Calu3 (cell line): Measurements from ENCODE around the gene DPP6. TPM values are rescaled to one million over a fixed set of nuclear protein-coding genes. Genes with fewer than 3 reads are reported as not detected.
"Not testable (repeated sequence)": the region's sequence is repeated elsewhere in the genome, so short reads cannot be mapped to it uniquely, and the experiment has no call there.

Source experiments
- BruUV-seq: library from RNA; stranded (reverse); fragments of 400-500 nt; replicated peaks from 2 replicates; lab custom pipeline; 2021; lab: Mats Ljungman, UMichigan
- CTCF ChIA-PET: fragments of 300-600 bp; sonication (Branson Sonifier 250); formaldehyde crosslinking; loops from one replicate; lab custom pipeline; 2022; ENCODE audit warnings: antibody characterized with exemption; lab: Charles Lee
- DNase-seq: peaks from one replicate; pipeline ENCODE4 v3.0.0; 2022
- H3K27ac Mint-ChIP-seq: one replicate; pipeline ENCODE4 v1.8.0; 2022; ENCODE audit warnings: mixed read lengths; ENCODE audit not compliant: unreplicated experiment
- H3K27me3 Mint-ChIP-seq: one replicate; pipeline ENCODE4 v1.8.0; 2022; ENCODE audit warnings: mixed read lengths; ENCODE audit not compliant: unreplicated experiment
- H3K36me3 Mint-ChIP-seq: one replicate; pipeline ENCODE4 v1.8.0; 2022; ENCODE audit warnings: mild to moderate bottlenecking, moderate library complexity, mixed read lengths; ENCODE audit not compliant: insufficient read depth, unreplicated experiment
- H3K4me1 Mint-ChIP-seq: one replicate; pipeline ENCODE4 v1.8.0; 2022; ENCODE audit warnings: mild to moderate bottlenecking, low read depth, mixed read lengths; ENCODE audit not compliant: unreplicated experiment
- H3K4me3 Mint-ChIP-seq: one replicate; pipeline ENCODE4 v1.8.0; 2022; ENCODE audit warnings: mild to moderate bottlenecking, low read depth, moderate library complexity, mixed read lengths; ENCODE audit not compliant: unreplicated experiment
- H3K9me3 Mint-ChIP-seq: one replicate; pipeline ENCODE4 v1.8.0; 2022; ENCODE audit warnings: low read depth, mixed read lengths; ENCODE audit not compliant: unreplicated experiment
- intact Hi-C: fragments of 100-400 bp; cut with micrococcal nuclease; formaldehyde crosslinking; loops from one replicate; pipeline ENCODE4 v1.10.0; 2022; ENCODE audit not compliant: unreplicated experiment
- total RNA-seq: library from RNA; stranded (reverse); gene quantifications from 2 replicates; pipeline ENCODE4 v1.2.3, GENCODE V29; 2022

DPP6 gene
- total RNA-seq, 1 experiment from 2014 or later, result not detected

DNA sequence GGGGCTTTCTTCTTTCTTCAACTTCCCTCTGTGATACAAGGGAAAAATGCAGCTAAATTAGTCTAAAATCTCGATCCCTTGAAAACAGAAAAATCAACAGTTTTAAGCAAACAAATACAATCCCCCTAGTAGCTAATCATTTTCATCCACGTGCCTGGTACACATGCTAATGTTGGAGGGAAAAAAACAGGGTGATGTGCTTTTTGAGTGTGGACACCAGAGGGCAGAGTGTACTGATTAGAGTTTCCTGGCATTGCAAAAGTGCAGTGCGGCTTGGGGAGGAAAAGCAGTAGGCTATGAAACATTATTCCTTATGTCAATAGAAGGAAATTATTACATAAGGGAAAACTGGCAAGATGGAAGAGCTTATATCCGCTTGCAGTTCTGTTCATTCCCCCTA is 19.6 kb downstream of the DPP6 start:
- intact Hi-C loops, CTCF ChIA-PET, BruUV-seq: not testable (repeated sequence)

GRCh38 chr7:154072395-154073181 is 20.4 kb downstream of the DPP6 start:
- intact Hi-C loops, H3K4me1 Mint-ChIP-seq, DNase-seq, H3K9me3 Mint-ChIP-seq, H3K4me3 Mint-ChIP-seq, BruUV-seq, CTCF ChIA-PET, H3K36me3 Mint-ChIP-seq, H3K27me3 Mint-ChIP-seq, H3K27ac Mint-ChIP-seq: not testable (repeated sequence)

More for the DNA sequence above, 19.6 kb downstream of the DPP6 start:
- H3K9me3 Mint-ChIP-seq, H3K4me1 Mint-ChIP-seq, H3K4me3 Mint-ChIP-seq, H3K36me3 Mint-ChIP-seq, H3K27ac Mint-ChIP-seq, H3K27me3 Mint-ChIP-seq, DNase-seq: not testable (repeated sequence)

- BruUV-seq, H3K9me3 Mint-ChIP-seq, intact Hi-C loops: not testable (repeated sequence)
These were observed 26.3 kb downstream of the DPP6 start for GRCh38 chr7:154078523-154078922.

GRCh38 chr7:154080249-154080648 is 28.1 kb downstream of the DPP6 start:
- CTCF ChIA-PET, BruUV-seq, H3K4me3 Mint-ChIP-seq, intact Hi-C loops, DNase-seq, H3K36me3 Mint-ChIP-seq, H3K27me3 Mint-ChIP-seq, H3K4me1 Mint-ChIP-seq, H3K9me3 Mint-ChIP-seq, H3K27ac Mint-ChIP-seq: not testable (repeated sequence)

More at GRCh38 chr7:154078523-154078922, 26.3 kb downstream of the DPP6 start:
- H3K36me3 Mint-ChIP-seq, H3K4me1 Mint-ChIP-seq, CTCF ChIA-PET, H3K27ac Mint-ChIP-seq, DNase-seq, H3K27me3 Mint-ChIP-seq, H3K4me3 Mint-ChIP-seq: not testable (repeated sequence)

- DNase-seq, H3K4me3 Mint-ChIP-seq, H3K36me3 Mint-ChIP-seq, H3K27ac Mint-ChIP-seq, H3K27me3 Mint-ChIP-seq, H3K4me1 Mint-ChIP-seq, H3K9me3 Mint-ChIP-seq, CTCF ChIA-PET, intact Hi-C loops, BruUV-seq: not testable (repeated sequence)
These were observed 35.0 kb downstream of the DPP6 start for GRCh38 chr7:154087037-154087725.

- H3K9me3 Mint-ChIP-seq, H3K36me3 Mint-ChIP-seq, H3K4me3 Mint-ChIP-seq, CTCF ChIA-PET, intact Hi-C loops, H3K4me1 Mint-ChIP-seq, DNase-seq, H3K27me3 Mint-ChIP-seq, BruUV-seq, H3K27ac Mint-ChIP-seq: not testable (repeated sequence)
These were observed 39.9 kb downstream of the DPP6 start for GRCh38 chr7:154092093-154092492.

- H3K27me3 Mint-ChIP-seq, H3K9me3 Mint-ChIP-seq, DNase-seq, CTCF ChIA-PET, intact Hi-C loops, H3K4me3 Mint-ChIP-seq, BruUV-seq, H3K27ac Mint-ChIP-seq, H3K36me3 Mint-ChIP-seq, H3K4me1 Mint-ChIP-seq: not testable (repeated sequence)
These were observed 43.0 kb downstream of the DPP6 start for GRCh38 chr7:154095201-154095600.

GRCh38 chr7:154105063-154105462 is 52.9 kb downstream of the DPP6 start:
- H3K4me3 Mint-ChIP-seq, H3K27ac Mint-ChIP-seq, H3K36me3 Mint-ChIP-seq, H3K4me1 Mint-ChIP-seq, DNase-seq, CTCF ChIA-PET, H3K27me3 Mint-ChIP-seq, BruUV-seq, intact Hi-C loops: not testable (repeated sequence)
- peaks cover 13% of the 10 kb centered on the region for H3K9me3 Mint-ChIP-seq

DNA sequence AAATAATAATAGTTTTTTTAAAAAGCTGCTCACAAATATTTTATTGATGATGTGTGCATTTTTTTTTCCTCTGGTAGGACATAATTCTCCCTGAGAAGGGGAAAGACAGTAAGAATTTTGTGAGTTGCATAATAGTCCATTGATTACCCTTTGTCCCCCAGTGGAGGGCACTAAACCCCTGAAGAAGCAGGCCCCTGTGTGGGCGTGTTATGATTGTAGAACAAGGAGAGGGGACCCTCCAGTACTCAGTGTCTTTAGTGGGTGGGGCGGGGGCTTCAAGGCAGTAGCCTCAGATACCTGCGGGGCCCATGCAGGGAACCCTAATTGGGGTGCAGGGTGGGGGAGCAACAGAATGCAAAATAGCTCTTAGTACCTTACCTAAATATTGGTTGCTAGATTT is 57.4 kb downstream of the DPP6 start:
- H3K27me3 Mint-ChIP-seq, H3K36me3 Mint-ChIP-seq, CTCF ChIA-PET, BruUV-seq, H3K4me3 Mint-ChIP-seq, DNase-seq, intact Hi-C loops, H3K4me1 Mint-ChIP-seq, H3K27ac Mint-ChIP-seq: not testable (repeated sequence)
- peaks cover 13% of the 10 kb centered on the region for H3K9me3 Mint-ChIP-seq
